NCI-H1048 (cell line): Measurements from ENCODE around the gene GATA3.
"Not testable (repeated sequence)": the region's sequence is repeated elsewhere in the genome, so short reads cannot be mapped to it uniquely, and the experiment has no call there.

Source experiments
- DNase-seq: peaks from one replicate; lab custom pipeline; 2025; lab: John Stamatoyannopoulos, UW

GATA3 gene

DNA sequence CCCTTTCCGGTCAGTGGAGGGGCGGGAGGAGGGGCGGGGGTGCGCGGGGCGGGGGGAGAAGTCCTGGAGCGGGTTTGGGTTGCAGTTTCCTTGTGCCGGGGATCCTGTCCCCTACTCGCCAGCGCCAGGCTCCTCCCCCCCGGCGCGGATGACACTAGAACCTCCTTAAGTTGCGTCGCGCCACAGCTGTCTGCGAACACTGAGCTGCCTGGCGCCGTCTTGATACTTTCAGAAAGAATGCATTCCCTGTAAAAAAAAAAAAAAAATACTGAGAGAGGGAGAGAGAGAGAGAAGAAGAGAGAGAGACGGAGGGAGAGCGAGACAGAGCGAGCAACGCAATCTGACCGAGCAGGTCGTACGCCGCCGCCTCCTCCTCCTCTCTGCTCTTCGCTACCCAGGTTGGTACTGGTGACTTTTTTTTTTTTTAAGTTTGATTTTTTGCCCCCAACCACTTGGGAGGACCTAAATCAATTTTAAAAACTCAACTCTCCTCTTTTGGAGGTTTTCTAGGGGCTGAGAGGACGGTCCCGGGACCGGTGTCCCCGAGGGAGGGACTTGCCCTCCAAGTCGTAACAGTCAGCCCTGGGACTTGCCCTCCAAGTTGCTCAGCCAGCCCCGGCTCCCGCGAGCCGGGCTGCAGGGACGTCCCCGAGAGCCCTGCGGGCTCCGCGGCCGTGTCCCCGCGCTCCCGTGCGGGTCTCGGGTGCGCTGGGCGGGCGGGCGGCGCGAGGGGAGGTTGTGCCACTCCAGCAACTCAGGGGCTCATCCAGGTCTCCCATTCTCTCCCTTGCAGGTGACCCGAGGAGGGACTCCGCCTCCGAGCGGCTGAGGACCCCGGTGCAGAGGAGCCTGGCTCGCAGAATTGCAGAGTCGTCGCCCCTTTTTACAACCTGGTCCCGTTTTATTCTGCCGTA, at the start of gene GATA3:
Gene GATA3, plus strand, starts transcription at position 195 of the 914 bp plus-strand sequence. CDS start 968 bp downstream, outside the sequence.
- no peak for DNase-seq

DNA sequence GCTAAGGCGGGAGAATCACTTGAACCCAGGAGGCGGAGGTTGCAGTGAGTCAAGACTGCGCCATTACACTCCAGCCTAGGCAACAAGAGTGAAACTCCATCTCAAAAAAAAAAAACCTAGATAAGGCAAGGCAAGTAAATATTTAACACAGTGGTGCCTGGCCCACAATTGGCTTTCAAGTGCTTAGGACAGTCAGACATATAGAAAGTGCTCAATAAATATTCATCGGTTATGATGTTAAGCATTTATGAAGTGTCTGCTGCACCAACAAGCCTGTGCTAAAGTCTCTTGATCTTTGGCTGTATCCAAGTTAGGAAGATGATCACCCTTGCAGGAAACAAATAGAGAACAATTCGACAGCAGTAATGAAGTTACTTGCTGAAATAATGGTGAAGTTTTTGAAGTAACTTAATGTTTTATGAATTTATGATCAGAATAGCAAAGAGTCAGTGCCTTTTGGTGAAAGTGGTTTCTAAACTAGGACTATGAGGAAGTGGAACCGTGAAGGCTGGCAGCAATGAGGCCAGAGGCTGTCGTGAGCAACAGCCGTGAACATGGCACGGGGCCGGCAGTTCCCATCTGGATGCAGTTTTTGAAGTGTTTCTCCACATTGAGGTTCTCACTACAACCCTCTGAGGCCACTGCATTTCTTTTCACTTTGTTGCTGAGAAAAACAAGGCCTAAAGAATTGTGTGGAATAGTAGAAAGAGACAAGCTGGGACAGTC, 48.1 kb upstream of the GATA3 start:
- no peak for DNase-seq

- DNase-seq = no peak
These were observed 45.5 kb upstream of the GATA3 start for GRCh38 chr10:8009031-8009430.

GRCh38 chr10:8013006-8013405, 41.5 kb upstream of the GATA3 start:
- DNase-seq = no peak

DNA sequence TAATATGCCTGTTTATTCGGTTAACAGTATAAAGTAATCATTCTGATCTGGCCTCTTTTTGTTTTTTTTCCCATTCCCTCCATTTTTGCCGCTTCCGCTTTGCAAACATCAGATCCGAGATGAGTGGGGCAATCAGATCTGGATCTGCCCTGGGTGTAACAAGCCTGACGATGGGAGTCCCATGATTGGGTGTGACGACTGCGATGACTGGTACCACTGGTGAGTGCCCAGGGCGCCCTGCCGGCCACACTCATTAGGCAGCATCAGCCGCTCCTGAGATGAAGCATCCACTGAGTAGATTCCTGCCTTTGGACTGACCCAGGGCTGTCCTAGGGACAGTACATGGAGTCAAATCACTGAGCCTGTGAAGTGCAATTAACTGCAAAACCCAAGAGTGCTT, 40.9 kb upstream of the GATA3 start:
- no peak for DNase-seq

GRCh38 chr10:8014649-8015048, 39.8 kb upstream of the GATA3 start:
- no peak for DNase-seq

- no peak for DNase-seq
These were observed 37.2 kb upstream of the GATA3 start for GRCh38 chr10:8017277-8017676.

GRCh38 chr10:8023321-8023720, 31.2 kb upstream of the GATA3 start:
- no peak for DNase-seq

DNA sequence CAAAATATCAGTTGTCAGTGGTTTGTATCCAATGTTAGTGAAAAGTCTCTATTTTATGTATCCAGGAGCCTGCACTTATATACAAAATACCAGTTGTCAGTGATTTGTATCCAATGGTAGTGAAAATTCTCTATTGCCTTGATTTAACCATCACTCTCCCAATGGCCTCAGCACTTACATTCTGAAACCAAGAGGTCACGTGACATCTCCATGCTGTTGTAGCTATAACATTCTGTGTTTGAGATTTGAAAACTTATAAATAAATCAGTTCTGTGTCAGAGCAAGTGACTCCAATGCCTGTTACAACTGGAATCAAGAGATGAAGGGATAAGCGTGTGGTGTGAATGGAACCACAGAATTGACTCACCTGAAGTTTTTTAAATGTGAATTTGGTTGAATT, 30.6 kb upstream of the GATA3 start:
- DNase-seq = no peak

DNA sequence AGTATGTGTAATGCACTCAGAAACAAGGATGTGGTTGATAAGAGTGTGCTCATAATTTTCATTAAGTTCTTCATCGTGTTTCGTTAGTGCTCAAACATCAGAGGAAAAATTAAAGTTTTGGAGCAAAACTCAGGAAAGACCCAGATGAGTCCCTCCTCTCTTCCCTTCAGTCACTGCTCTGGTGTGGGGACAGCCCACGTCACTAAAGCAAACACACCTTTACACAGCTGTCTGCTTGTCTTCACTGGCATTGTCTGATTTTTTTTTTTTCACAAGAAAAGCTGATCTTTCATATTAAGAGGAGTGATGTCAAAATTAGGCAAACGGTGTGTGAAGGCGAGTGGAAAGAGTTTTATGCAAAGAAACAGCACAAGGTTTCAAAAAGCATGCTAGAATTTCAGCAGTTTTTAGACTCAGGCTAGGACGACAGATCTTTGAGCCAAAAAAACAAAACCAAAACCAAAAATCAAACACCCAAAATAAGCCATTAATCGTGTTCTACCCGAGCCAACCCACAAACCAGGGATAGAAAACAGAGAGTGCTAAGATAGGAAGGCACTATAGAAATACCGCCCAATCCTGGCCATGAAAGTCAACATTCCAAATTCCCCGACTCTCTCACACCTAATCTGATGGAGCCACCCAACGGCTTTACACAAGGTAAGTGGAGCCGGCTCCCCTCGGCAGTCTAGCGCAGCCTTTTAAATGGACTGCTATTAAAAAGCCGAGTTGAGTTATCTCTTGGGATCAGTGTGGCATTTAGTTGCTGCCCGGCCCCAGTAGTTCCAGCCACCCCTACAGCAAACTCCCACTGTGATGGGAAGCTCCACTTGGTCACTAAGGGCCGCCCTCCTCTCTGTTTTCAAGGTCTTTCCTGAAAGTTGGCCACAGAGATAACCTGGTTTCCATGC, 27.9 kb upstream of the GATA3 start:
- no peak for DNase-seq

DNA sequence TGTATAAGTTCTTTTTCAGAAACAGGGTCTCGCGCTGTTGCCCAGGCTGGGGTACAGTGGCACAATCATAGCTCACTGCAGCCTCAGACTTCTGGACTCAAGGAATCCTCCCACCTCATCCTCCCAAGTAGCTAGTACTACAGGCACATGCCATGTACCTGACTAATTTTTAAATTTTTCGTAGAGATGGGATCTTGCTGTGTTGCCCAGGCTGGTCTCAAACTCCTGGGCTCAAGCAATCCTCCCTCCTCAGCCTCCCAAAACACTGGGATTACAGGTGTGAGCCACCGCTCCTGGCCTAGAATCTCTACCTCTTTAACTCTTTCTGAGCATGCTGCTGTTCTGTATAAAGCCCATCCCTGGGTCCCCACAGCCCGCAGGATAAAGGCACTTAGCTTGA, 23.3 kb upstream of the GATA3 start:
- DNase-seq = not testable (repeated sequence)

- no peak for DNase-seq
These were observed 21.9 kb upstream of the GATA3 start for GRCh38 chr10:8032558-8032957.

DNA sequence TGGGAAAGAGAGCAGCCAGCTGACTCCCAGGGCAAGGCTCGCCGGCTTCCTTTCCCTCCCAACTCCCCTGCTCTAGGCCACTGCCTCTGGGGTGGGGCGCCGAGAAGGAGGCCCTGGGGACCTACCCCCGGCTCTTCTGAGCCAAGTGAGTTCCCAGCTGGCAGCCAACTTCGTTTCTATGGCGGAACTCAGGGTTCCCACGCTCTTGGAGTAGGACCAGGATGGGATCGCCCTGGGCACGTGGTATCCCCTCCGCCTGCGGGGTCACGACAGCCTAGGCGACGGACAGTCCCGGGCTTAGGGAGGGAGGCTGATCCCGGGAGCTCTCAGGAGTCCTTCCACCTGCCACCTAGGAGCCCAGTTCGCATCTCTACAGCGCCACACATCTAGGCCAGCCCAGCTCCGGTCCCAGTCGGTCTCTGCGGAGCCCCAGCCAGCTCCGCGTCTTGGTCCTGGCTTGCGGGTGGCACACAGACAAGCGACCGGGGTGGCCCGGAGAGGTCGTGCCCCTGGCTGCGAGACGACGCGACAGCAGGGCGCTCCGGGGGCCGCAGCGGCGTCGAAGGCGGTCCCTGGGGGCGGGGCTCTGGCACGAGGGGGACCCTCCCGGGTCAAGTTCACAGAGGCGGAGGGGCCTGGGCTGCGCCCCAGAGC, 20.5 kb upstream of the GATA3 start:
- DNase-seq = no peak

- DNase-seq = no peak
These were observed 20.0 kb upstream of the GATA3 start for GRCh38 chr10:8034466-8035005.

DNA sequence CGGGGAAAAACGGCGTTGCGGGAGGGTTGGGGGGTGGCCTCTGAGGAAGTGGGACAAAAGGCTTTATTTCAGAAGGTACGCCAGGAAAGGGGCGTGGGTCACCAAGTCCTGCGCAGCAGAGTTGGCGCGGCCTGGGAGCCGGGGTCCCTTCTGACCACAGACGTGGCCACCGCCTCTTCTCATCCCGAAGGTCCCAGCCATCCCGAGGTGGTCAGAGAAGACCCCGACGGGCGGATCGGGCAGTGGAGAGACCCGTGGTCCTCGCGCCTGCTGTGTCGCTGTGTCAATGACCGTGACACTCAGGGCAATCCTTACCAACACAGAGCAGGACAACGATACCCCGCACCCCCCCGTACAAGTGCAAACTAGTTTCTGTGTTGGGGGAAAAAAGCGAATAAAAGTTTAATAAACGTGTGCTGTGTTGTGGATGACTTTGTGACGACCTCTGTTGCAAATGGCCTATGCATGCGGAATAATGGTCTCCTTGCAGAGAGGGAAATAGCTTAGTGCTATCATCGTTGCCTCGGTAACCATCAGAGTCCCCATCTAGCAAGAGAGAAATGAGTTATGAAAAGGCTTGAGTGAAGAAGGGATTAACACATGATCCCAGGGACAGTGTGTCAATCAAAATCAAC, 19.4 kb upstream of the GATA3 start:
- peak; percentile 43 for DNase-seq

- DNase-seq = no peak
These were observed 18.6 kb upstream of the GATA3 start for GRCh38 chr10:8035641-8036470.

GRCh38 chr10:8036506-8037198, 17.8 kb upstream of the GATA3 start:
- no peak for DNase-seq

DNA sequence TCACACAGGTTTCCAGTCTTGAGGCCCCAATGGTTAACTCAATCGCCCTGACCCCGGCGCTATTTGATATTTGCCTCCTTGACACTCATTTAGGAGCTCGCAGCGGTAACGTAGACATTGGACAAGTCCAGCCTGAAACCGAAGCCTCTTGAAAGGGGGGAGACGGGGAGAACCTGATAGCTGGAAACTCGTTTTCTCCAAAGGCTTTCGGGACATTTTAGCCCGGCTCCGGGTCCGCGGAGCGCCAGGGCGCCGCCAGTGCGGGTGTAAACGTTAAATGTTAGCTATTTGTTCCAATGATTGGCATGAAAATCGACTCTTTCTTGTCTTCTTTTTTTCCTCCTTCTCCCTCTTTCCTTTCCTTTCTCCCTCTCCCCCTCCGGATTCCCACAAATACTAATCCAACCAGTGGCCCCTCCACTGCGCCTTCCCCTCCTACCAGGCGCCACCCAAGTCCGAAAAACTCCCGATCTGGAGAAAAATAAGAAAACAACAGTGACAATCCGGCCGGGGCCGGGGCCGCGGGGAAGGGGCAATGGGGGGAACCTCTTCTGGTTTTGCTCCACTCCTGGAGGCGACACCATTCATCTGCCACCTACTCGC, 17.2 kb upstream of the GATA3 start:
- DNase-seq = no peak
